HepG2 (cell line): Measurements from ENCODE around the gene MLLT10. TPM values are rescaled to one million over a fixed set of nuclear protein-coding genes. Genes with fewer than 3 reads are reported as not detected.

Source experiments
- ATAC-seq: fragments of 200-7000 bp; cut with Tn5 transposase; 3 replicates; pipeline ENCODE4 v1.9.1; 2020; ENCODE audit warnings: mild to moderate bottlenecking, moderate library complexity
- BruUV-seq: library from RNA; stranded (reverse); fragments of 400-500 nt; replicated peaks from 2 replicates; lab custom pipeline; 2021; lab: Mats Ljungman, UMichigan
- CTCF ChIA-PET: fragments of 300-600 bp; formaldehyde crosslinking; extraction: SDS; loops from one replicate; lab custom pipeline; 2021; ENCODE audit warnings: low total read pairs, inconsistent platforms, low intra/inter-chr PET ratio; lab: Yijun Ruan, JAX
- POLR2A ChIA-PET: fragments of 350-600 bp; sonication (Branson Sonifier 250); formaldehyde crosslinking; loops from one replicate; lab custom pipeline; 2020; ENCODE audit warnings: antibody characterized with exemption, inconsistent platforms; lab: Yijun Ruan, JAX
- DNase-seq: peaks from one replicate; pipeline ENCODE4 v3.0.0-alpha.2; 2015; ENCODE audit warnings: low spot score
- FAIRE-seq: peaks from 3 replicates; lab custom pipeline; 2011; peaks lifted over from hg19 to GRCh38; lab: Jason Lieb, UNC
- H2AFZ ChIP-seq: one replicate; pipeline ENCODE4 v1.6.1; 2011; ENCODE audit warnings: low read length, inconsistent platforms
- H3K27ac ChIP-seq: fragments of 300-600 bp; 3 replicates; pipeline ENCODE4 v1.8.0; 2011; ENCODE audit warnings: mixed run types, mild to moderate bottlenecking, mixed read lengths, low read length, inconsistent platforms; ENCODE audit not compliant: insufficient read depth; ENCODE audit errors: extremely low read length
- H3K27me3 ChIP-seq, 2 experiments: fragments of 200-600 bp in 1 of 2; 2 replicates in 1 of 2; 3 replicates in 1 of 2; pipeline versions ENCODE4 v1.6.0 to v1.8.0; 2011; ENCODE audit warnings: low read length in 2 of 2, mild to moderate bottlenecking in 2 of 2, moderate library complexity in 2 of 2, inconsistent platforms in 1 of 2; ENCODE audit not compliant: insufficient read depth in 2 of 2, control insufficient read depth in 1 of 2
- H3K36me3 ChIP-seq, 2 experiments: fragments of 200-600 bp in 1 of 2; replicated peaks in 1 of 2; 2 replicates in 1 of 2; 3 replicates in 1 of 2; pipeline versions ENCODE4 v1.5.1 to v1.8.0; 2011; ENCODE audit warnings: low read length in 2 of 2, inconsistent platforms in 1 of 2; ENCODE audit not compliant: insufficient read depth in 2 of 2, control insufficient read depth in 1 of 2
- H3K4me1 ChIP-seq: 2 replicates; pipeline ENCODE4 v1.5.1; 2012; ENCODE audit warnings: low read length, inconsistent platforms; ENCODE audit not compliant: insufficient read depth
- H3K4me2 ChIP-seq: 2 replicates; pipeline ENCODE4 v1.6.0; 2011; ENCODE audit warnings: low read depth, low read length, inconsistent platforms
- H3K4me3 ChIP-seq, 3 experiments: fragments of 200-600 bp in 1 of 3; sonication (generic), shearing (Covaris generic) in 1 of 3; replicated peaks in 1 of 3; 2 replicates each; pipeline ENCODE4 v1.5.1; 2011 to 2016; ENCODE audit warnings: low read length in 3 of 3, inconsistent platforms in 2 of 3, low read depth in 2 of 3, mild to moderate bottlenecking in 2 of 3, control low read depth in 1 of 3, mixed read lengths in 1 of 3; ENCODE audit not compliant: insufficient read depth in 1 of 3
- H3K79me2 ChIP-seq: one replicate; pipeline ENCODE4 v1.6.1; 2011; ENCODE audit warnings: low read length, inconsistent platforms; ENCODE audit not compliant: insufficient read depth
- H3K9ac ChIP-seq: 2 replicates; pipeline ENCODE4 v1.6.0; 2011; ENCODE audit warnings: mild to moderate bottlenecking, low read depth, low read length, inconsistent platforms; ENCODE audit not compliant: insufficient read depth
- H3K9me3 ChIP-seq: 2 replicates; pipeline ENCODE4 v1.5.1; 2012; ENCODE audit warnings: mild to moderate bottlenecking, low read length
- H4K20me1 ChIP-seq: 2 replicates; pipeline ENCODE4 v1.6.0; 2011; ENCODE audit warnings: inconsistent platforms, mild to moderate bottlenecking, low read length, moderate library complexity; ENCODE audit not compliant: insufficient read depth
- CEBPB ChIP-seq: IDR thresholded peaks from 2 replicates; pipeline ENCODE4 v1.6.1; 2011; ENCODE audit warnings: low read depth, low read length, improper control_type of control experiment, borderline replicate concordance
- CEBPG ChIP-seq: IDR thresholded peaks from 2 replicates; pipeline ENCODE4 v1.6.1; 2016
- ZBTB42 ChIP-seq: sonication (generic); formaldehyde crosslinking; IDR thresholded peaks from 2 replicates; pipeline ENCODE4 v1.5.0; 2020; ENCODE audit warnings: mild to moderate bottlenecking, missing genetic modification reagents
- ZNF496 ChIP-seq: sonication (generic); formaldehyde crosslinking; IDR thresholded peaks from 2 replicates; pipeline ENCODE4 v1.8.1; 2023; ENCODE audit warnings: mild to moderate bottlenecking, moderate library complexity, missing genetic modification reagents; ENCODE audit not compliant: insufficient replicate concordance
- ZNF883 ChIP-seq: sonication (generic); formaldehyde crosslinking; IDR thresholded peaks from 2 replicates; pipeline ENCODE4 v1.5.1; 2020; ENCODE audit warnings: mild to moderate bottlenecking, missing genetic modification reagents; ENCODE audit errors: not compliant biosample characterization
- ZSCAN25 ChIP-seq: sonication (generic); formaldehyde crosslinking; IDR thresholded peaks from 2 replicates; pipeline ENCODE4 v1.8.0; 2022; ENCODE audit warnings: mild to moderate bottlenecking, missing genetic modification reagents
- WGBS: methylation state at CpG from one replicate; pipeline ENCODE4 v1.1.6; 2017; ENCODE audit warnings: low lambda C conversion rate; 5-methylcytosine and 5-hydroxymethylcytosine counted together
- in situ Hi-C: cut with HindIII; loops from 2 replicates; pipeline ENCODE4 v1.10.0; 2017; ENCODE audit warnings: low pct_unique_long_range_greater_than_20kb; ENCODE audit not compliant: extremely low pct_ligation_motif_present
- intact Hi-C: fragments of 100-400 bp; cut with micrococcal nuclease; formaldehyde crosslinking; loops from one replicate; pipeline ENCODE4 v1.10.0; 2022; ENCODE audit not compliant: unreplicated experiment
- polyA plus RNA-seq, 8 experiments: library from polyadenylated mRNA; depleted of rRNA in 3 of 8; stranded (reverse) in 7 of 8; unstranded in 1 of 8; fragments of >200 nt; fragmentation: Illumina TruSeq in 4 of 8; extraction: Trizol in 4 of 8; gene quantifications; 2 replicates each; pipeline versions ENCODE4 v1.2.1 to v1.2.3, GENCODE V29; 2011 to 2016; ENCODE audit warnings: low read depth in 4 of 8, missing spikeins in 1 of 8, mixed read lengths in 1 of 8; ENCODE audit not compliant: insufficient read depth in 1 of 8
- total RNA-seq, 5 experiments: library from RNA; depleted of rRNA; stranded (reverse); fragments of >200 nt; fragmentation: Illumina TruSeq; extraction: Trizol; gene quantifications; 2 replicates each; pipeline ENCODE4 v1.2.3, GENCODE V29; 2016; ENCODE audit warnings: low read depth in 1 of 5

Gene MLLT10
- total and polyA plus RNA-seq, 2 of the 13 experiments (the other 11 are each of a cell fraction or from before 2014, with no cell fraction given): 51.3 to 84.1 TPM

- TF ChIP-seq ZSCAN25 (CRISPR knock-in tag): no peak
- peak; percentile 80 for TF ChIP-seq CEBPB
- no peak for TF ChIP-seq ZNF883
- peak; percentile 35; the same call in 1 of the 2 replicates for TF ChIP-seq CEBPG
- TF ChIP-seq, all 625 proteins: peak for 2
- WGBS: 94% methylated on average over 3 of the region's 3 CpGs
- DNase-seq (no peak), ATAC-seq (no peak), FAIRE-seq (no peak)
- Histone ChIP-seq H4K20me1 (no peaks in the 10 kb centered on the region), H2AFZ (no peak overlapping the region), H3K9ac (no peak overlapping the region), H3K27ac (no peak overlapping the region), H3K4me3 (no peak overlapping the region), H3K4me1 (peaks cover 3% of the 10 kb centered on the region; the same call in 1 of the 2 replicates), H3K9me3 (no peaks in the 10 kb centered on the region), H3K27me3 (no peaks in the 10 kb centered on the region), H3K4me2 (no peak overlapping the region), H3K36me3 (peaks cover 7 to 28% of the 10 kb centered on the region in 2 experiments; a peak in 4 of 5 replicates), H3K79me2 (peaks cover 3% of the 10 kb centered on the region)
- no TSS peak for BruUV-seq
- ChIA-PET CTCF (interaction anchor here (0.6 kb wide), 1 partner anchor 254 kb away, joined by 3 read pairs; no protein-coding TSS in a partner anchor), POLR2A (no interaction called here)
- in situ Hi-C loops: no loop called here
- intact Hi-C loops: no loop called here
Measured at GRCh38 chr10:21617267-21617666, 83.2 kb downstream of the MLLT10 start.

DNA sequence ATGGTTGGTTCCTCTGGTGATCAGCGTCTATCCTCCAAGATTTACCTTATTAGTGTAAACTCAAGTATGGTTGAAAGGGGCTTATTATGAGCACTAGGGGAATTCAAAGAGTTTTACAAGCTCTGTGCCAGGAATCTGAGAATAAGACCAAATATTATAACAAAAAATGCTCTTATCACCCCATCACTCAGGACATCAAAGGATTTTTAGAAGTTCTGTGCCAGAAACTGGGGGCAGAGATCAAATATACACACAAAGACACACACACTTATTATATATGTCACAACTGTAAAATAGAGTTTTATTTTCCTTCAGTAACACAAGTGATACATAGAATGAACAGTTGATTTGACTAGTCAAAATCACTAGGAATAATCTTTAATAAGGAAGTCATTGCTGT lies 89.3 kb downstream of the MLLT10 start:
- Histone ChIP-seq H3K27me3 (no peaks in the 10 kb centered on the region), H3K4me3 (no peak overlapping the region), H2AFZ (no peak overlapping the region), H3K9me3 (no peaks in the 10 kb centered on the region), H3K79me2 (peaks cover 6% of the 10 kb centered on the region), H4K20me1 (no peaks in the 10 kb centered on the region; the same call in 1 of the 2 replicates), H3K27ac (no peak overlapping the region), H3K4me2 (no peak overlapping the region), H3K9ac (no peak overlapping the region), H3K36me3 (peaks cover 11 to 48% of the 10 kb centered on the region in 2 experiments), H3K4me1 (peaks cover 34% of the 10 kb centered on the region)
- intact Hi-C loops (loop anchor here (2.0 kb wide), 1 partner anchor 128 kb away; no protein-coding TSS in a partner anchor), in situ Hi-C loops (no loop called here)
- ChIA-PET CTCF (interaction anchor here (1.1 kb wide), 1 partner anchor 128 kb away, joined by 4 read pairs; no protein-coding TSS in a partner anchor), POLR2A (interaction anchor here (1.6 kb wide), 1 partner anchor 127 kb away, joined by 8 read pairs; no protein-coding TSS in a partner anchor)
- ATAC-seq (no peak), DNase-seq (peak; percentile 45), FAIRE-seq (no peak)
- no TSS peak for BruUV-seq
- WGBS: 79% methylated on average over 1 of the region's 1 CpG
- TF ChIP-seq ZBTB42 (CRISPR knock-in tag) (no peak), ZNF496 (no peak)
